RWPE2 (cell line): ENCODE data around the gene EEIG1.
A peak's percentile ranks its signal among the peaks of the same experiment; 100 is the strongest.

Source experiments
- ATAC-seq: fragments of 200-7000 bp; cut with Tn5 transposase; 3 replicates; pipeline ENCODE4 v1.9.1; 2021; ENCODE audit warnings: low read depth
- DNase-seq: peaks from one replicate; pipeline ENCODE4 v3.0.0-alpha.2; 2020; ENCODE audit warnings: low spot score
- H3K27ac ChIP-seq: fragments of 450-650 bp; 2 replicates; pipeline ENCODE4 v1.5.1; 2017; ENCODE audit warnings: mild to moderate bottlenecking; ENCODE audit not compliant: poor library complexity, severe bottlenecking
- H3K27me3 ChIP-seq: fragments of 250-450 bp; sonication (Bioruptor Pico); 2 replicates; pipeline ENCODE4 v1.5.1; 2021; ENCODE audit warnings: mild to moderate bottlenecking, moderate library complexity; ENCODE audit not compliant: insufficient read depth, poor library complexity, severe bottlenecking
- H3K36me3 ChIP-seq: fragments of 250-450 bp; sonication (Bioruptor Pico); 2 replicates; pipeline ENCODE4 v1.5.1; 2020; ENCODE audit warnings: low read depth, mild to moderate bottlenecking, moderate library complexity
- H3K4me1 ChIP-seq: fragments of 250-450 bp; sonication (Bioruptor Pico); 2 replicates; pipeline ENCODE4 v1.5.1; 2021; ENCODE audit warnings: mild to moderate bottlenecking, moderate library complexity; ENCODE audit not compliant: insufficient read depth, poor library complexity, severe bottlenecking
- H3K4me3 ChIP-seq: fragments of 250-450 bp; sonication (Bioruptor Pico); 2 replicates; pipeline ENCODE4 v1.5.1; 2021; ENCODE audit warnings: mild to moderate bottlenecking, moderate library complexity; ENCODE audit not compliant: severe bottlenecking
- H3K9me3 ChIP-seq: fragments of 250-450 bp; sonication (Bioruptor Pico); 2 replicates; pipeline ENCODE4 v1.5.1; 2021; ENCODE audit warnings: mild to moderate bottlenecking, moderate library complexity; ENCODE audit not compliant: severe bottlenecking
- CTCF ChIP-seq: fragments of 450-650 bp; IDR thresholded peaks from one replicate; pipeline ENCODE4 v1.5.1; 2017; ENCODE audit warnings: mild to moderate bottlenecking, moderate library complexity; ENCODE audit not compliant: poor library complexity, severe bottlenecking

The EEIG1 gene

GRCh38 chr9:127961155-127961490, 19.7 kb downstream of the EEIG1 start:
- DNase-seq, result no peak
- peaks cover 17% of the 10 kb centered on the region for H3K4me1 ChIP-seq
- no peak for ATAC-seq
- H3K4me3 ChIP-seq, result no peak overlapping the region
- H3K9me3 ChIP-seq, result no peaks in the 10 kb centered on the region
- no peaks in the 10 kb centered on the region for H3K27me3 ChIP-seq
- no peaks in the 10 kb centered on the region for H3K36me3 ChIP-seq
- H3K27ac ChIP-seq, result peak overlapping the region; percentile 46
- no peak for TF ChIP-seq CTCF

GRCh38 chr9:127960410-127961154, 20.2 kb downstream of the EEIG1 start:
- Histone ChIP-seq H3K4me1 (peaks cover 16% of the 10 kb centered on the region), H3K4me3 (no peak overlapping the region), H3K27ac (peak overlapping the region; percentile 46), H3K27me3 (no peaks in the 10 kb centered on the region), H3K36me3 (no peaks in the 10 kb centered on the region), H3K9me3 (no peaks in the 10 kb centered on the region)
- DNase-seq (no peak), ATAC-seq (peak; percentile 51; the same call in 2 of the 3 replicates)
- no peak for TF ChIP-seq CTCF

GRCh38 chr9:127959841-127960409, 20.9 kb downstream of the EEIG1 start:
- no peak for ATAC-seq
- DNase-seq, result no peak
- H3K27ac ChIP-seq, result peak overlapping the region; percentile 46
- no peak for TF ChIP-seq CTCF
- no peak overlapping the region for H3K4me3 ChIP-seq
- no peaks in the 10 kb centered on the region for H3K9me3 ChIP-seq
- no peaks in the 10 kb centered on the region for H3K27me3 ChIP-seq
- no peaks in the 10 kb centered on the region for H3K36me3 ChIP-seq
- peaks cover 17% of the 10 kb centered on the region for H3K4me1 ChIP-seq

- ATAC-seq (no peak), DNase-seq (no peak)
- Histone ChIP-seq H3K4me1 (peaks cover 17% of the 10 kb centered on the region), H3K9me3 (no peaks in the 10 kb centered on the region), H3K27me3 (no peaks in the 10 kb centered on the region), H3K4me3 (no peak overlapping the region), H3K27ac (no peak overlapping the region), H3K36me3 (no peaks in the 10 kb centered on the region)
- TF ChIP-seq CTCF, result no peak
Measured at GRCh38 chr9:127959398-127959797, 21.4 kb downstream of the EEIG1 start.

GRCh38 chr9:127958728-127959127, 22.1 kb downstream of the EEIG1 start:
- no peak for ATAC-seq
- Histone ChIP-seq H3K27me3 (no peaks in the 10 kb centered on the region), H3K4me1 (peaks cover 17% of the 10 kb centered on the region)

More at GRCh38 chr9:127958728-127959127, 22.1 kb downstream of the EEIG1 start:
- no peak for DNase-seq
- Histone ChIP-seq H3K36me3 (no peaks in the 10 kb centered on the region), H3K27ac (no peak overlapping the region), H3K9me3 (no peaks in the 10 kb centered on the region), H3K4me3 (no peak overlapping the region)
- TF ChIP-seq CTCF, result no peak
